Right cardiac atrium (tissue), 5 donors: ENCODE data around the gene FBXO36. TPM values are rescaled to one million over a fixed set of nuclear protein-coding genes. Genes with fewer than 3 reads are reported as not detected.
"Not testable (repeated sequence)": the region's sequence is repeated elsewhere in the genome, so short reads cannot be mapped to it uniquely, and the experiment has no call there.

Experiments
- ATAC-seq, 2 donors: fragments of 200-7000 bp; cut with Tn5 transposase; one replicate each; pipeline versions ENCODE4 v1.8.0 to v1.9.1; 2020; ENCODE audit warnings: moderate library complexity in 2 of 2, mild to moderate bottlenecking in 1 of 2
- DNase-seq, 3 donors: peaks; one replicate each; pipeline ENCODE4 v3.0.0-alpha.2; 2020
- H3K27ac ChIP-seq: one replicate; pipeline ENCODE4 v1.5.1; 2013; ENCODE audit warnings: mild to moderate bottlenecking, low read length, control low read depth, moderate library complexity
- H3K27me3 ChIP-seq: one replicate; pipeline ENCODE4 v1.6.1; 2013; ENCODE audit not compliant: control insufficient read depth, insufficient read depth
- H3K4me1 ChIP-seq: one replicate; pipeline ENCODE4 v1.6.1; 2013; ENCODE audit warnings: low read length; ENCODE audit not compliant: control insufficient read depth, insufficient read depth
- H3K4me3 ChIP-seq: one replicate; pipeline ENCODE4 v1.5.1; 2013; ENCODE audit warnings: low read length, control low read depth
- H3K9me3 ChIP-seq: one replicate; pipeline ENCODE4 v1.6.1; 2013; ENCODE audit warnings: low read length; ENCODE audit not compliant: control insufficient read depth
- WGBS: extraction: QIAGEN DNeasy Blood & Tissue Kit; methylation state at CpG from one replicate; pipeline ENCODE4 v1.1.7; 2013; 5-methylcytosine and 5-hydroxymethylcytosine counted together
- intact Hi-C, 4 donors: fragments of 100-400 bp; cut with DNase I; formaldehyde crosslinking; loops; one replicate each; pipeline versions ENCODE4 v1.11.0 to v1.14.0; 2022 to 2023
- polyA plus RNA-seq: library from polyadenylated mRNA; stranded (reverse); fragments of 200-250 nt; gene quantifications from one replicate; pipeline ENCODE4 v1.2.3, GENCODE V29; 2013
- total RNA-seq, 4 donors: library from RNA; stranded (reverse); fragmentation: NEBNext Ultra II Directional; extraction: Animal tissue kit (Norgen Biotek cat#: 25700); gene quantifications; one replicate each; pipeline ENCODE4 v1.2.1, GENCODE V29; 2021
- donor health status: healthy with polysubstance abuse.
- donor health status: DM: no; HTN: yes; CAD: no.
- donor health status: DM: no; HTN: no; CAD: no.
- donor health status: DM: no; HTN: yes; CAD: no; lungs with severe emphysema.
- donor health status: DM: yes; HTN: yes; CAD: no.

FBXO36 gene
- total and polyA plus RNA-seq, 5 donors = 0.77 to 2.4 (median 1.3) TPM

DNA sequence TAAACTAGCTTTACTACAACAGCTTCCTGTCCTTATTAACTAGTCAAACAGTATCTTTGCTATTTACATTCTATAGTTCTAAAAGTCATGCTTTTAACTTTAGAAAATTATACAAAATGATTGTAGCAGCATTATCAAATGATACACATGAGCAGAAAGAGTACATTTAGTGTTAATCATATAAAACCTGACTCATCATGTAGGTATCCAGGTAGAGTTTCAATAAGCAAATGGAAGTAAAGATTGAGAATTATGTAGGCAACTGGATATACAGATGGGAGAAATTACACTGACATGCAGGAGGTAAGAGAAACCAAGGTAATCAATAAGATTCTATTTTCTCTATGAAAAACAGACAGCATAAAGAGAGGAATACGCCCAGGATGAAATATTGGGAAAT lies 34.3 kb upstream of the FBXO36 start:
- Histone ChIP-seq H3K9me3 (no peaks in the 10 kb centered on the region), H3K27ac (no peak overlapping the region), H3K4me3 (no peak overlapping the region), H3K27me3 (no peaks in the 10 kb centered on the region), H3K4me1 (peaks cover 2% of the 10 kb centered on the region)
- ATAC-seq (no peak), DNase-seq (no peak)
- 96% methylated on average over 1 of the region's 1 CpG for WGBS
- intact Hi-C loops = no loop called here

DNA sequence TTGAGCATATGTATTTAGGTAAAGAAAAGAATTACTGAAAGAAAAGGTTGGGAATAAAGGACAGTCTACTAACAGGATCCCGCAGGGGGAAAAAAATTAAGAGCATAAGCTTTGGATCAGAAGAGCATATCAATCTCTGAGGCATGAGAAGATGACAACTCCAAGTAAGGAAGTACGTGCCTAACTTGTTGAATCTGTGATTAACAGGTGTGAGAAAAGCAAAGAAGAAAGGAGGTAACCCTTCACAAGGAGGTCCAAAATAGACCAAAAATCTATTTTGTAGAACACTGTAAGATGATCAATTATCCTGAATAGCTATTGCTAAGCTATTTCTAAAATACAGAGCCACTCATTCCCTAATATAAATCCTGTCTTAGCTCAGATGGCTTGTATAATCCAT lies 33.3 kb upstream of the FBXO36 start:
- 86% methylated on average over 2 of the region's 2 CpGs for WGBS
- H3K27ac ChIP-seq = no peak overlapping the region
- H3K4me1 ChIP-seq = peaks cover 2% of the 10 kb centered on the region
- no peaks in the 10 kb centered on the region for H3K27me3 ChIP-seq
- H3K4me3 ChIP-seq = no peak overlapping the region
- intact Hi-C loops = no loop called here
- no peak for DNase-seq
- ATAC-seq = no peak
- H3K9me3 ChIP-seq = no peaks in the 10 kb centered on the region

DNA sequence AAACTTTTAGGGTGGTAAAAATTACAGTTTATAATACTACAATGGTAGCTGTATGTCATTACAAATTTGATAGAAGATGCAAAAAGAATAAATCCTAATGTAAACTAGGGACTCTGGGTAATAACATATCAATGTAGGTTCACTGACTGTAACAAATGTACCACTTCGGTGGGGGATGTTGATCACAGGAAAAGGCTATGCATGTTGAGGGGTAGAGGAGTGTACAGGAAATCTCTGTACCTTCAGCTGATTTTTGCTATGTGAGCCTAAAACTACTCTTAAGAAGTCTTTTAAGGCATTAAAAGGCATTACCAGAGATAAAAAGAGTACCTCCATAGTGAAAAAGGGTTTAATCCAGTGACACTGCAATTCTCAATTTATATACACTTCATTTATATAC lies 25.4 kb upstream of the FBXO36 start:
- no peaks in the 10 kb centered on the region for H3K9me3 ChIP-seq
- ATAC-seq = no peak
- no peak overlapping the region for H3K27ac ChIP-seq
- intact Hi-C loops = no loop called here
- no peaks in the 10 kb centered on the region for H3K27me3 ChIP-seq
- 28% methylated on average over 1 of the region's 1 CpG for WGBS
- H3K4me1 ChIP-seq = peaks cover 2% of the 10 kb centered on the region
- no peak for DNase-seq
- no peak overlapping the region for H3K4me3 ChIP-seq

DNA sequence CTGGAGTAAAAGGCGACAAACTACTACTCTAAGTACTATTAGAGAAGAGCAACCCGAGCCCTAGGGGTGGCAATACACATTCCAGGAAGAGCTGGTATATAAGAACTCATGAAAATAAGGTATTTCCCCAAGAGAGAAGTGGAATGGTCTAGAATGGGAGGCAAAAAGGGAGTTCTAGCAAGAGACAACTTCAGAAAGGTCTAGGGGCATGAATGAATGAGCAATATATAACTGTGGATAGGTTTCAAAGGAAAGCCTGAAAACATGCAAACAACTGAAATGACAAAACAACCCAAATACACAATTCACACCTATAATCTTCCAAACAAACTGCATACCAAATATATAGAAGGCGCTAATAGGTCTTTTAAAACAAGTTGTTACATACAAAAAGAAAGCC lies 22.7 kb upstream of the FBXO36 start:
- Histone ChIP-seq H3K27me3 (no peaks in the 10 kb centered on the region), H3K27ac (no peak overlapping the region), H3K4me1 (peaks cover 4% of the 10 kb centered on the region), H3K4me3 (no peak overlapping the region), H3K9me3 (no peaks in the 10 kb centered on the region)
- no peak for ATAC-seq
- DNase-seq = no peak
- WGBS = 88% methylated on average over 3 of the region's 3 CpGs
- intact Hi-C loops = no loop called here

DNA sequence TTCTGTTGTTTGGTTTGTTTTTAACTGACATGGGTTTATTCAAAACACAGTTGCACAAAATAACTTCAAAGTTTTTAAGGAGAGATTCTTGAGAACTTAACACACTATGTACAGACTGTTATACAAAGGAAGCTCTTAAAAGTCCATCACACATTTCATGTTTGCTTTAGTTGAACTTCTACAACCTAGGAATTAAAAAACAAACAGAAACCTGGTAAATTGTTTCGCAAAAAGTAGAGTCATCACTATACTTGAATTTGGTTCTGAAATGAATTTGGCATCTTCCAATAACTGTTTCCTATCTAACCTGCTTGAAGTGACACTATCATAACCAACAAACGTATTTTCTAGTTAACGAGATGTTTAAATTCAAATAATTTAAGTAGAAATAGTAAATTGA lies 22.3 kb upstream of the FBXO36 start:
- DNase-seq (no peak), ATAC-seq (no peak)
- Histone ChIP-seq H3K27ac (no peak overlapping the region), H3K4me1 (peaks cover 4% of the 10 kb centered on the region), H3K4me3 (no peak overlapping the region), H3K9me3 (no peaks in the 10 kb centered on the region), H3K27me3 (no peaks in the 10 kb centered on the region)
- intact Hi-C loops = no loop called here
- 93% methylated on average over 3 of the region's 3 CpGs for WGBS

DNA sequence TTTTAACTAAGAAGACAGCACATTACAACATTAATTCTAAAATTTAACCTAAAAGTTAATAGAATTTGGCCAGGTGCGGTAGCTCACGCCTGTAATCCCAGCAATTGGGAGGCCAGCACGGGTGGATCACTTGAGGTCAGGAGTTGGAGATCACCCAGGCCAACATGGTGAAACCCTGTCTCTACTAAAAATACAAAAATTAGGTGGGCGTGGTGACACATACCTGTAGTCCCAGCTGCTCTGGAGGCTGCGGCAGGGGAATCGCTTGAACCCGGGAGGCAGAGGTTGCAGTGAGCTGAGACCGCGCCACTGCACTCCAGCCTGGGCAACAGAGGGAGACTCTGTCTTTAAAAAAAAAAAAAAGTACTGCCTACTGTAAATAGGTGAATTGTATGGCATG lies 21.8 kb upstream of the FBXO36 start:
- intact Hi-C loops, H3K4me1 ChIP-seq, H3K27ac ChIP-seq, DNase-seq, H3K9me3 ChIP-seq, H3K27me3 ChIP-seq, H3K4me3 ChIP-seq, ATAC-seq: not testable (repeated sequence)
- 96% methylated on average over 9 of the region's 9 CpGs for WGBS

DNA sequence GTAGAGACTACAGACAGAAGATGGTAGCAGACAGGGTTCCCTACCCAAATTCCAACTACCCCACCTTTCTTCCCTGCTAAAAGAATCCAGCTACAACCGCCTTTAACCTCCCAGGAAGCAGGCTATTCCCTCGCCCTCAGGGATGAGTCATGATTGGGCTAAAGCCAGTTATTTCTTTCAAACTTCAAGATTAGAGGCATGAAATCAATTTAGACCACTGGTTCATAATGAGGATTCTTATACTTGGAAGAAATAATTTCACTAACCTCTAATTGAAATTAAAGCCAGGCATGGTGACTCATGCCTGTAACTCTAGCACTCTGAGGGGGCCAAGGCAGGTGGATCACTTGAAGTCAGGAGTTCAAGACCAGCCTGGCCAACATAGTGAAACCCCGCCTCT lies 20.5 kb upstream of the FBXO36 start:
- intact Hi-C loops = no loop called here

DNA sequence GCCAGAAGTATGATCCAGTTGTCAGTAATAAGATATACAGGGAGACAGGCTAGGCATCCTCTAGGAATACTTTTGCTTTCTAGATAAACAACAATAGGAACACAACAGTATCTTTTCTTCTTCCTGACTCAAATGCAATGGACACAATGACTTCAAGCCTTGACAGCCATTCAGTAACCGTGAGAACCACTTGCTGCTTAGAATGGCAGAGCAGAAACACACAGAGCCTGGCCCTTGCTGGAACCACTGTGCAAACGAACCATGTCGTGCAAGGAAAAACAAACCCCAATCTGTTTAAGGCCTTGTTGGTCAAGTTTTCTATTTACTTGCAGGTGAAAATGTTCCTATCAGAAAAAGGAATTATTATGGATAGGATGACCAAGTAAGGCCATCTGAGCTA lies 19.3 kb upstream of the FBXO36 start:
- H3K4me3 ChIP-seq = no peak overlapping the region
- no peak overlapping the region for H3K27ac ChIP-seq
- peaks cover 4% of the 10 kb centered on the region for H3K4me1 ChIP-seq
- intact Hi-C loops = no loop called here
- DNase-seq = no peak
- no peaks in the 10 kb centered on the region for H3K9me3 ChIP-seq
- ATAC-seq = no peak
- H3K27me3 ChIP-seq = no peaks in the 10 kb centered on the region
- 77% methylated on average over 3 of the region's 3 CpGs for WGBS

More for the DNA sequence above, 20.5 kb upstream of the FBXO36 start:
- DNase-seq (no peak), ATAC-seq (peak; percentile 56 to 62)
- Histone ChIP-seq H3K4me1 (peaks cover 4% of the 10 kb centered on the region), H3K9me3 (no peaks in the 10 kb centered on the region), H3K27ac (no peak overlapping the region), H3K27me3 (no peaks in the 10 kb centered on the region), H3K4me3 (no peak overlapping the region)
- 45% methylated on average over 3 of the region's 3 CpGs for WGBS

DNA sequence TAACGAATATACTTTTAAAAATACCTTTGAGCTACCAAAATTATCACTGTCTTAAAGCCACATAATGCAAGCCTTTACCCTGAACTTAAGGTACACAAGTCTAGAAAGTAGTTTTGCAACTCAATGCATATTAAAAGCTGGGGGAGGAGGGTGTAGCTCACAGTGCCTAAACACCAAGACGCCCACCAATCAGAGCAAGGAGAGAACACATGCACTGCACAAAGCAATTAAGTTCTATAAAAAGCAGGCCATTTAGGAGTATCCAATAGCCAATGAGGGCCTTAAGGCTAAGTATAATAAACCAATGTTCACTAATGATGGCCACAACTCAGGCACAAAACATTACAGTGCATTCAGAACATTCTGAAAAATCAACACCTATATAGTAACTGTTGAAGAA lies 16.7 kb upstream of the FBXO36 start:
- WGBS = 79% methylated on average over 2 of the region's 2 CpGs
- no peak overlapping the region for H3K4me3 ChIP-seq
- peaks cover 1% of the 10 kb centered on the region for H3K4me1 ChIP-seq
- H3K27ac ChIP-seq = no peak overlapping the region
- intact Hi-C loops = no loop called here
- DNase-seq (no peak), ATAC-seq (no peak)
- no peaks in the 10 kb centered on the region for H3K27me3 ChIP-seq
- no peaks in the 10 kb centered on the region for H3K9me3 ChIP-seq

DNA sequence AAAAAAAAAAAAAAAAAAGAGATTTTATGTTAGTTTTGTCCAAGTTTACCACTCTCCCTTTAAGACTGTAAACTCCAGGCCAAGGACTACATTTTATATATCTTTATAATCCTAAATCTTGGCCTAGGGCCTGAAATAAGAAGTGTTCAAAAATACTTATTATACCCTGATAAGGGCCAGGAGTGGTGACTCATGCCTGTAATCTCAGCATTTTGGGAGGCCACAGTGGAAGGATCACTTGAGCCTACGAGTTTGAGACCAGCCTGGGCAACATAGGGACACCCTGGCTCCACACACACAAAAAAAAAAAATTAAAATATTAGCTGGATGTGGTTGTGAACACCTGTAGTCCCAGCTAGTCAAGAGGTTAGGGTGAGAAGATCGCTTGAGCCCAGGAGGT lies 13.2 kb upstream of the FBXO36 start:
- Histone ChIP-seq H3K4me1 (peaks cover 2% of the 10 kb centered on the region), H3K4me3 (no peak overlapping the region), H3K27me3 (no peaks in the 10 kb centered on the region), H3K9me3 (no peaks in the 10 kb centered on the region), H3K27ac (no peak overlapping the region)
- peak; percentile 43 to 48 for ATAC-seq
- intact Hi-C loops = no loop called here
- WGBS = 68% methylated on average over 2 of the region's 2 CpGs
- no peak for DNase-seq

DNA sequence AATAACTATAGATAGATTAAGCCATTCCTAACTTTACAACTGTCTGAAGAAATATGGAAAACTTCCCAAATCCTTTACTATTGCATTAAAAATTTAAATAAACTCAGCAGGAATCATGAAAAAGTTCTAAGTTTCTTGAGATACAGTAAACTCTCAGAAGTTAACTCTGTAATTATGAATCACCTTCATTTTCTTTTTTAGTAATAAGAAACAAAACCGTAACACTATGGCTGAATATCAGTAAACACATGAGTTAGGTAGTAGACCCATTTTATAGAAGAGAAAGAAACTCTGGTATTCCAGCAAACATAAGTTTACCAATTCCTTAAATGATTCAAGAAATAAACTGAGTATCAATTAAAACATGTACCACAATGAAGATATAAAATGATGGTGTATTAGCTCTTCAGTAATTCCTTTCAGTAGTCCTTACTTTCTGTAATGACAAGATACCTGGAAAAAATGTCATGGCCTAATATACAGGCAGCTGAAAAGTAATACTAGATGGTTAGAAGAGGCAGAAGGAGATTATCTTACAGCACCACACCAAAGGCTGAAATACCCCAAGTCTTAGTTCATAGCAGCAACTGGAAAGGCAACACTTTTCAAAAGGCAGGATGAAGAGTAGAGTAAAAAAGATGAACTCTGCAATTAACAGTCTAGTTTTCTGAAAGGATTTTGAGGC lies 12.0 kb upstream of the FBXO36 start:
- no peaks in the 10 kb centered on the region for H3K27me3 ChIP-seq

DNA sequence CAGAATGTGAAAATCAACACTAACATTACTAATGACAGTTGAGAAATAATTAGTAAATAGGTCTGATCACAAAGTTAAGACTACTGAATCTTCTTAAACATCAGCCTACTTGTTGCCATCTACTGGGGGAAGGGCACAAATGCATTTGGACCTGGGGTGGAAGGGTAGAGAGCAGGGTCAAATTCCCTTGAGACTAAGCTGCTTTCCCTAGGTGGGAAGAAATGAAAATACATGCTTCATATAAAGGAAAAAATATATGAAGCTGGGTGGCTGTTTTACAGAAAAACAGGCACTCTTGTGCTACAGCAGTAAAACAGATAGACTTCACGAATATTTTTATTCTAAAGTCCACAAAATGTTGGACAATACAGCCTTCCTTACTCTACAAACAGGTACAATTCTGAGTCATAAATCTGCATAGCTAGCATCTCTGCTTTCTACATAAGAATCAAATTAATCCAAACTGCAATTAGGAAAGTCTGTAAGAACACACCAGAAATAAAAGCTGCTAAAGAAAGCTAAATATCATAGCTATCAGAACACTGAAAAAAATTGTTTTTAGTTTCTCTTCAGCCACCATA lies 11.4 kb upstream of the FBXO36 start:
- no peak overlapping the region for H3K4me3 ChIP-seq
- DNase-seq = no peak
- H3K4me1 ChIP-seq = peaks cover 4% of the 10 kb centered on the region
- H3K27me3 ChIP-seq = no peaks in the 10 kb centered on the region
- H3K27ac ChIP-seq = no peak overlapping the region
- ATAC-seq = no peak
- 68% methylated on average over 1 of the region's 1 CpG for WGBS
- H3K9me3 ChIP-seq = no peaks in the 10 kb centered on the region
- intact Hi-C loops = no loop called here

More for the DNA sequence above, 12.0 kb upstream of the FBXO36 start:
- no peak overlapping the region for H3K27ac ChIP-seq
- 85% methylated on average over 1 of the region's 1 CpG for WGBS
- DNase-seq (no peak), ATAC-seq (no peak)
- H3K4me1 ChIP-seq = peaks cover 4% of the 10 kb centered on the region
- H3K9me3 ChIP-seq = no peaks in the 10 kb centered on the region
- intact Hi-C loops = no loop called here
- no peak overlapping the region for H3K4me3 ChIP-seq
